ENCODE measurements around the gene ARHGAP22.

The ARHGAP22 gene

DNA sequence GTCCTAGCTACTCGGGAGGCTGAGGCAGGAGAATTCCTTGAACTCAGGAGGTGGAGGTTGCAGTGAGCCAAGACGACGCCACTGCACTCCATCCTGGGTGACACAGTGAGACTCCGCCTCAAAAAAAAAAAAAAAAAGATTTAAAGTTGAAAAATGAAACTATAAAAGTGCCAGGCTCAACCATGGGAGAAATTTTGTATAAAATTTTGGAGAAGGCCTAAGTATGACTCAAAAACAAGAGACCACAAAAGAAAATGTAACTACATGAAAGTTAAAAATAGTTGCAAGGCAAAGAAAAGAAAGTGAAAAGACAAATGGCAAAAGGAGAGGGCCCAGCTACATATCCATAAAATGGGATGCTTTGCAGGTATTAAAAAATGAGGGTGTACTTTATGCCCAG, 104.1 kb downstream of the ARHGAP22 start:
- Histone ChIP-seq H4K8ac (ENCODE audit: low read length) (no peak overlapping the region), H2AFZ (ENCODE audit: low read depth, low read length) (no peak overlapping the region), H2BK5ac (ENCODE audit: low read depth, low read length, poor library complexity, severe bottlenecking) (no peak overlapping the region), H3K9ac (ENCODE audit: low read length) (no peak overlapping the region), H3K79me1 (replicated peaks; ENCODE audit: low read length, poor library complexity, severe bottlenecking) (peaks cover 41% of the 10 kb centered on the region), H3K4me1 (ENCODE audit: control insufficient read depth, insufficient read depth, low read depth, low read length) (peaks cover 17% of the 10 kb centered on the region), H2BK120ac (ENCODE audit: low read depth, low read length) (no peak overlapping the region), H2BK15ac (ENCODE audit: low read depth, poor library complexity, severe bottlenecking) (no peak overlapping the region), H3K14ac (ENCODE audit: low read length in 2 of 2) (no peak overlapping the region), H3K18ac (ENCODE audit: low read depth in 1 of 2, low read length in 2 of 2) (no peak overlapping the region), H3K4me2 (ENCODE audit: low read length, poor library complexity, severe bottlenecking) (no peak overlapping the region), H4K91ac (ENCODE audit: low read length) (no peak overlapping the region), H3K27ac (ENCODE audit: low read length, poor library complexity, severe bottlenecking) (no peak overlapping the region), H2AK5ac (ENCODE audit: low read length, severe bottlenecking) (no peak overlapping the region), H3K9me3 (ENCODE audit: control insufficient read depth, low read length) (no peaks in the 10 kb centered on the region), H3K4me3 (ENCODE audit: insufficient read depth in 1 of 2, low read depth in 1 of 2, low read length in 2 of 2) (no peak overlapping the region), H2BK12ac (ENCODE audit: low read length in 2 of 2) (no peak overlapping the region), H3K27me3 (ENCODE audit: control insufficient read depth in 1 of 2, insufficient read depth in 1 of 2, low read length in 2 of 2) (no peaks in the 10 kb centered on the region), H3K4ac (ENCODE audit: low read depth in 1 of 2, low read length in 2 of 2) (no peak overlapping the region), H3K36me3 (ENCODE audit: control insufficient read depth in 1 of 2, insufficient read depth in 2 of 2, low read depth in 1 of 2, low read length in 2 of 2) (peaks cover 0 to 79% of the 10 kb centered on the region in 2 experiments), H3K23ac (ENCODE audit: low read length in 2 of 2) (no peak overlapping the region)
- WGBS = 100% methylated on average over 2 of the region's 4 CpGs
- no peak for DNase-seq

- Histone ChIP-seq H3K4ac (ENCODE audit: low read depth in 1 of 2, low read length in 2 of 2) (no peak overlapping the region), H2AFZ (ENCODE audit: low read depth, low read length) (no peak overlapping the region), H3K18ac (ENCODE audit: low read depth in 1 of 2, low read length in 2 of 2) (no peak overlapping the region), H3K36me3 (ENCODE audit: control insufficient read depth in 1 of 2, insufficient read depth in 2 of 2, low read depth in 1 of 2, low read length in 2 of 2) (peaks cover 0 to 88% of the 10 kb centered on the region in 2 experiments), H2BK15ac (ENCODE audit: low read depth, poor library complexity, severe bottlenecking) (peak overlapping the region; percentile 6), H2AK5ac (ENCODE audit: low read length, severe bottlenecking) (no peak overlapping the region), H3K4me2 (ENCODE audit: low read length, poor library complexity, severe bottlenecking) (no peak overlapping the region), H2BK120ac (ENCODE audit: low read depth, low read length) (no peak overlapping the region), H2BK12ac (ENCODE audit: low read length in 2 of 2) (no peak overlapping the region), H4K8ac (ENCODE audit: low read length) (peak overlapping the region; percentile 79), H3K23ac (ENCODE audit: low read length in 2 of 2) (no peak overlapping the region), H3K27ac (ENCODE audit: low read length, poor library complexity, severe bottlenecking) (no peak overlapping the region), H3K9me3 (ENCODE audit: control insufficient read depth, low read length) (no peaks in the 10 kb centered on the region), H3K4me1 (ENCODE audit: control insufficient read depth, insufficient read depth, low read depth, low read length) (peaks cover 13% of the 10 kb centered on the region), H3K14ac (ENCODE audit: low read length in 2 of 2) (no peak overlapping the region), H2BK5ac (ENCODE audit: low read depth, low read length, poor library complexity, severe bottlenecking) (no peak overlapping the region), H3K27me3 (ENCODE audit: control insufficient read depth in 1 of 2, insufficient read depth in 1 of 2, low read length in 2 of 2) (no peaks in the 10 kb centered on the region), H3K4me3 (ENCODE audit: insufficient read depth in 1 of 2, low read depth in 1 of 2, low read length in 2 of 2) (no peak overlapping the region), H4K91ac (ENCODE audit: low read length) (no peak overlapping the region), H3K79me1 (replicated peaks; ENCODE audit: low read length, poor library complexity, severe bottlenecking) (peaks cover 30% of the 10 kb centered on the region), H3K9ac (ENCODE audit: low read length) (no peak overlapping the region)
- WGBS = 93% methylated on average over 9 of the region's 11 CpGs
- DNase-seq = no peak
Measured at GRCh38 chr10:48498940-48499510, 105.8 kb downstream of the ARHGAP22 start.

- peak overlapping the region; percentile 53 for H3K9ac ChIP-seq (ENCODE audit: low read length)
- H3K36me3 ChIP-seq (ENCODE audit: control insufficient read depth in 1 of 2, insufficient read depth in 2 of 2, low read depth in 1 of 2, low read length in 2 of 2) = peaks cover 0 to 89% of the 10 kb centered on the region in 2 experiments
- peak overlapping the region; percentile 15 to 50 for H3K4ac ChIP-seq (ENCODE audit: low read depth in 1 of 2, low read length in 2 of 2)
- H3K14ac ChIP-seq (ENCODE audit: low read length in 2 of 2) = no peak overlapping the region
- peaks cover 27% of the 10 kb centered on the region for H3K79me1 ChIP-seq (replicated peaks; ENCODE audit: low read length, poor library complexity, severe bottlenecking)
- no peak overlapping the region for H3K23ac ChIP-seq (ENCODE audit: low read length in 2 of 2)
- H3K18ac ChIP-seq (ENCODE audit: low read depth in 1 of 2, low read length in 2 of 2) = peak overlapping the region; percentile 25 to 30
- no peak overlapping the region for H3K4me3 ChIP-seq (ENCODE audit: insufficient read depth in 1 of 2, low read depth in 1 of 2, low read length in 2 of 2)
- no peaks in the 10 kb centered on the region for H3K27me3 ChIP-seq (ENCODE audit: control insufficient read depth in 1 of 2, insufficient read depth in 1 of 2, low read length in 2 of 2)
- no peaks in the 10 kb centered on the region for H3K9me3 ChIP-seq (ENCODE audit: control insufficient read depth, low read length)
- peak overlapping the region; percentile 65 for H4K91ac ChIP-seq (ENCODE audit: low read length)
- no peak overlapping the region for H2AK5ac ChIP-seq (ENCODE audit: low read length, severe bottlenecking)
- H3K4me2 ChIP-seq (ENCODE audit: low read length, poor library complexity, severe bottlenecking) = no peak overlapping the region
- H3K4me1 ChIP-seq (ENCODE audit: control insufficient read depth, insufficient read depth, low read depth, low read length) = peaks cover 15% of the 10 kb centered on the region
- H2BK5ac ChIP-seq (ENCODE audit: low read depth, low read length, poor library complexity, severe bottlenecking) = no peak overlapping the region
- H3K27ac ChIP-seq (ENCODE audit: low read length, poor library complexity, severe bottlenecking) = no peak overlapping the region
- no peak for DNase-seq
- peak overlapping the region; percentile 44 for H2BK120ac ChIP-seq (ENCODE audit: low read depth, low read length)
- H2BK15ac ChIP-seq (ENCODE audit: low read depth, poor library complexity, severe bottlenecking) = peak overlapping the region; percentile 6
- H2AFZ ChIP-seq (ENCODE audit: low read depth, low read length) = no peak overlapping the region
- peak overlapping the region; percentile 56 for H4K8ac ChIP-seq (ENCODE audit: low read length)
- H2BK12ac ChIP-seq (ENCODE audit: low read length in 2 of 2) = peak overlapping the region; percentile 18 to 33
- WGBS = 89% methylated on average over 17 of the region's 17 CpGs
Measured at GRCh38 chr10:48497780-48498770, 106.8 kb downstream of the ARHGAP22 start.

Measured in mesenchymal stem cell (in vitro differentiated cells and primary cell).